HCT116 (cell line): ENCODE data around the gene HK1. TPM values are rescaled to one million over a fixed set of nuclear protein-coding genes. Genes with fewer than 3 reads are reported as not detected.

Source experiments
- ATAC-seq: fragments of 200-7000 bp; cut with Tn5 transposase; 2 replicates; pipeline ENCODE4 v1.9.1; 2020; ENCODE audit warnings: mild to moderate bottlenecking, moderate library complexity
- BruUV-seq: library from RNA; stranded (reverse); fragments of 400-500 nt; replicated peaks from 2 replicates; lab custom pipeline; 2021; lab: Mats Ljungman, UMichigan
- CTCF ChIA-PET: fragments of 300-600 bp; sonication (Branson Sonifier 250); formaldehyde crosslinking; loops from one replicate; lab custom pipeline; 2021; ENCODE audit warnings: antibody characterized with exemption; lab: Charles Lee
- POLR2A ChIA-PET: fragments of 300-600, 350-600 bp; sonication (Branson Sonifier 250); formaldehyde crosslinking; loops from one replicate; lab custom pipeline; 2021; ENCODE audit warnings: antibody characterized with exemption; lab: Charles Lee
- RAD21 ChIA-PET, 2 experiments: fragments of 300-600 bp; sonication (Branson Sonifier 250); formaldehyde crosslinking; loops; one replicate each; lab custom pipeline; 2023; ENCODE audit warnings: low total read pairs in 2 of 2; ENCODE audit not compliant: uncharacterized antibody in 2 of 2, unreplicated experiment in 2 of 2, low non-redundant PET in 1 of 2; lab: Charles Lee
- DNase-seq: peaks from one replicate; pipeline ENCODE4 v3.0.0-alpha.2; 2010; ENCODE audit warnings: low read depth, low spot score
- H2AFZ ChIP-seq: fragments of 200-600 bp; shearing (Covaris generic), sonication (generic); 2 replicates; pipeline ENCODE4 v1.6.1; 2017; ENCODE audit warnings: low read depth, mixed run types, mixed read lengths, antibody characterized with exemption, low read length; ENCODE audit not compliant: poor library complexity, severe bottlenecking
- H3K27ac ChIP-seq: 2 replicates; pipeline ENCODE4 v1.5.1; 2012; ENCODE audit warnings: low read depth, low read length
- H3K27me3 ChIP-seq: fragments of 200-600 bp; sonication (generic); 2 replicates; pipeline ENCODE4 v1.6.1; 2016; ENCODE audit warnings: mixed run types, low read length, mixed read lengths; ENCODE audit not compliant: insufficient read depth
- H3K36me3 ChIP-seq, 2 experiments: fragments of 200-500 bp in 1 of 2; fragments of 200-600 bp in 1 of 2; sonication (Bioruptor generic) in 1 of 2; sonication (generic) in 1 of 2; 2 replicates each; pipeline versions ENCODE4 v1.5.1 to v1.6.1; 2014 to 2016; ENCODE audit warnings: low read length in 2 of 2, inconsistent platforms in 1 of 2, mixed read lengths in 1 of 2, mixed run types in 1 of 2; ENCODE audit not compliant: insufficient read depth in 2 of 2, control insufficient read depth in 1 of 2
- H3K4me1 ChIP-seq, 2 experiments: fragments of 200-600 bp in 1 of 2; sonication (generic) in 1 of 2; 2 replicates each; pipeline versions ENCODE4 v1.5.1 to v1.6.1; 2012 to 2017; ENCODE audit warnings: low read length in 2 of 2, inconsistent platforms in 1 of 2, mild to moderate bottlenecking in 1 of 2, mixed read lengths in 1 of 2, mixed run types in 1 of 2, moderate library complexity in 1 of 2; ENCODE audit not compliant: insufficient read depth in 2 of 2, control insufficient read depth in 1 of 2
- H3K4me2 ChIP-seq: fragments of 200-600 bp; sonication (generic); 2 replicates; pipeline ENCODE4 v1.6.1; 2017; ENCODE audit warnings: mixed run types, low read length, mixed read lengths
- H3K4me3 ChIP-seq, 2 experiments: fragments of 200-600 bp in 1 of 2; sonication (generic) in 1 of 2; replicated peaks in 1 of 2; 2 replicates each; pipeline ENCODE4 v1.5.1; 2011 to 2016; ENCODE audit warnings: low read length in 2 of 2, control low read depth in 1 of 2, low read depth in 1 of 2, mild to moderate bottlenecking in 1 of 2, mixed read lengths in 1 of 2, mixed run types in 1 of 2
- H3K79me2 ChIP-seq: fragments of 200-600 bp; sonication (generic); 2 replicates; pipeline ENCODE4 v1.6.1; 2017; ENCODE audit warnings: mild to moderate bottlenecking, mixed run types, low read length, moderate library complexity, mixed read lengths; ENCODE audit not compliant: insufficient read depth
- H3K9ac ChIP-seq: fragments of 200-600 bp; sonication (generic); 2 replicates; pipeline ENCODE4 v1.6.1; 2016; ENCODE audit warnings: low read length, mixed read lengths
- H3K9me2 ChIP-seq: fragments of 200-600 bp; sonication (generic), shearing (Covaris generic); 2 replicates; pipeline ENCODE4 v1.6.1; 2017; ENCODE audit warnings: mixed run types, mild to moderate bottlenecking, moderate library complexity; ENCODE audit not compliant: insufficient read depth
- H3K9me3 ChIP-seq, 2 experiments: fragments of 200-500 bp in 1 of 2; fragments of 200-600 bp in 1 of 2; sonication (Bioruptor generic) in 1 of 2; sonication (generic) in 1 of 2; 2 replicates each; pipeline ENCODE4 v1.6.1; 2014 to 2017; ENCODE audit warnings: low read length in 2 of 2, mixed read lengths in 2 of 2, inconsistent platforms in 1 of 2, low read depth in 1 of 2, mild to moderate bottlenecking in 1 of 2, mixed run types in 1 of 2, moderate library complexity in 1 of 2; ENCODE audit not compliant: control insufficient read depth in 1 of 2, insufficient read depth in 1 of 2
- H4K20me1 ChIP-seq: fragments of 200-600 bp; sonication (generic), shearing (Covaris generic); 2 replicates; pipeline ENCODE4 v1.6.1; 2017; ENCODE audit warnings: mixed run types, mild to moderate bottlenecking, moderate library complexity; ENCODE audit not compliant: insufficient read depth
- CBX3 ChIP-seq: IDR thresholded peaks from 2 replicates; pipeline ENCODE4 v1.6.1; 2012; ENCODE audit warnings: low read depth
- ELF1 ChIP-seq: IDR thresholded peaks from 2 replicates; pipeline ENCODE4 v1.6.1; 2012; ENCODE audit warnings: low read depth, borderline replicate concordance
- MAX ChIP-seq: IDR thresholded peaks from 2 replicates; pipeline ENCODE4 v1.6.1; 2012
- SP1 ChIP-seq: IDR thresholded peaks from 2 replicates; pipeline ENCODE4 v1.6.1; 2012; ENCODE audit warnings: low read depth
- SRF ChIP-seq: IDR thresholded peaks from 2 replicates; pipeline ENCODE4 v1.6.1; 2012; ENCODE audit warnings: low read depth
- YY1 ChIP-seq: IDR thresholded peaks from 2 replicates; pipeline ENCODE4 v1.6.1; 2011; ENCODE audit warnings: low read length, low read depth, moderate library complexity, mild to moderate bottlenecking; ENCODE audit not compliant: insufficient replicate concordance; ENCODE audit errors: extremely low read depth
- intact Hi-C: fragments of 100-400 bp; cut with micrococcal nuclease; formaldehyde crosslinking; loops from 2 replicates; pipeline ENCODE4 v1.10.0; 2022
- total RNA-seq: library from RNA; stranded (reverse); gene quantifications from one replicate; pipeline ENCODE4 v1.2.1, GENCODE V29; 2021; ENCODE audit not compliant: unreplicated experiment
- TF ChIP-seq, protein P1 (sequence below), 3 experiments: fragments of 200-600 bp in 1 of 3; sonication (generic) in 1 of 3; IDR thresholded peaks in 2 of 3; conservative IDR thresholded peaks in 1 of 3; 2 replicates each; pipeline ENCODE4 v1.5.1; 2012 to 2017; ENCODE audit warnings: low read depth in 2 of 3, low read length in 2 of 3, antibody characterized with exemption in 1 of 3, borderline replicate concordance in 1 of 3, control low read depth in 1 of 3, mild to moderate bottlenecking in 1 of 3, mixed read lengths in 1 of 3, mixed run types in 1 of 3, moderate library complexity in 1 of 3; ENCODE audit not compliant: insufficient read depth in 1 of 3

Gene HK1
- total RNA-seq, 1 experiment from 2014 or later: 50.3 TPM

DNA sequence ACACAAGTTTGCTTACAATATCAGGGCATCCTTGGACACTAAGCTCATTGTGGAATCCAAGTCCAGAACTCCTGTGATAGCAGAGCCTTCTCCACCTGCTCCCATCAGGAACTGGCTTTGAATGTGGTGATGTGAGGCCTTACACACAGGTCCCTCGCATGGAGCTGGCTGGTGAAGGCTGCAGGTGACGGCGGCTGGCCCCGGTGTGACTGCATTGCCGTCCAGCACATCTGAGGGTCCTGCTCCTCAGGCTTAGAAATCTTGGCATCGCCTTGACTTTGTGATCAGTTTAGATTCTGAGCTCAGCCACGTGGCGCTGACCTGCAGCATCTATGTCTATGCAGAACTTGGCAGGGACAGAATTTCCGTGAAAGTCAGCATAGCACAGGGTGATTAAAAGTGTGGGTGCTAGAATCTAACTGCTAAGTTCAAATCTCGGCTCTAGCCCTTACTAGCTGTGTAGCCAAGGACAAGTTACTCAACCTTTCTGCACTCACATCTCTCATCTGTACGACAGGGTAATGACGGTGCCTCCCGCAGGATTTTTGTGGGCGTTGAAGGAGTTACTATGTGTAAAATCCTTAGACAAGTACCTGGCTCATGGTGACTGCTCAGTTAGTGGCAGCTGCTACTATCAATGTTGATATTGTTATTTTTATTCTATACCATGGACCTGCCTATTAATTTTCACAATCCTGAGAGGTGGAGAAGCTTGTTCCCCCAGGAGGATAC is 31.5 kb upstream of the HK1 start:
- POLR2A ChIA-PET: no interaction called here
- H3K27ac ChIP-seq: no peak overlapping the region
- H2AFZ ChIP-seq: no peak overlapping the region
- no peak for DNase-seq
- no peaks in the 10 kb centered on the region for H3K9me3 ChIP-seq
- CTCF ChIA-PET: interaction anchor here (1.1 kb wide), 1 partner anchor 9 kb away, joined by 3 read pairs; no protein-coding TSS in a partner anchor
- TF ChIP-seq, protein P1, sequence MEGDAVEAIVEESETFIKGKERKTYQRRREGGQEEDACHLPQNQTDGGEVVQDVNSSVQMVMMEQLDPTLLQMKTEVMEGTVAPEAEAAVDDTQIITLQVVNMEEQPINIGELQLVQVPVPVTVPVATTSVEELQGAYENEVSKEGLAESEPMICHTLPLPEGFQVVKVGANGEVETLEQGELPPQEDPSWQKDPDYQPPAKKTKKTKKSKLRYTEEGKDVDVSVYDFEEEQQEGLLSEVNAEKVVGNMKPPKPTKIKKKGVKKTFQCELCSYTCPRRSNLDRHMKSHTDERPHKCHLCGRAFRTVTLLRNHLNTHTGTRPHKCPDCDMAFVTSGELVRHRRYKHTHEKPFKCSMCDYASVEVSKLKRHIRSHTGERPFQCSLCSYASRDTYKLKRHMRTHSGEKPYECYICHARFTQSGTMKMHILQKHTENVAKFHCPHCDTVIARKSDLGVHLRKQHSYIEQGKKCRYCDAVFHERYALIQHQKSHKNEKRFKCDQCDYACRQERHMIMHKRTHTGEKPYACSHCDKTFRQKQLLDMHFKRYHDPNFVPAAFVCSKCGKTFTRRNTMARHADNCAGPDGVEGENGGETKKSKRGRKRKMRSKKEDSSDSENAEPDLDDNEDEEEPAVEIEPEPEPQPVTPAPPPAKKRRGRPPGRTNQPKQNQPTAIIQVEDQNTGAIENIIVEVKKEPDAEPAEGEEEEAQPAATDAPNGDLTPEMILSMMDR (IDR thresholded peaks at IDR 0.05 in 2 of 3, conservative IDR thresholded peaks at IDR 0.05 in 1 of 3; ENCODE audit: borderline replicate concordance in 1 of 3, insufficient read depth in 1 of 3, low read depth in 2 of 3, low read length in 2 of 3): no peak
- TF ChIP-seq ELF1 (no peak), CBX3 (no peak), SRF (no peak), SP1 (no peak), YY1 (no peak), MAX (no peak)
- ATAC-seq: no peak
- no peak overlapping the region for H3K9ac ChIP-seq
- intact Hi-C loops: no loop called here
- no peaks in the 10 kb centered on the region for H4K20me1 ChIP-seq
- no TSS peak for BruUV-seq
- H3K79me2 ChIP-seq: no peaks in the 10 kb centered on the region
- H3K36me3 ChIP-seq: no peaks in the 10 kb centered on the region
- no peak overlapping the region for H3K4me3 ChIP-seq
- no peaks in the 10 kb centered on the region for H3K9me2 ChIP-seq
- no peak overlapping the region for H3K4me2 ChIP-seq
- RAD21 ChIA-PET: no interaction called here
- H3K4me1 ChIP-seq: no peaks in the 10 kb centered on the region
- no peaks in the 10 kb centered on the region for H3K27me3 ChIP-seq
